Measurements from ENCODE around the gene KIF2A. TPM values are rescaled to one million over a fixed set of nuclear protein-coding genes. Genes with fewer than 3 reads are reported as not detected.

Gene KIF2A
- total RNA-seq, 1 experiment from 2014 or later, result 86.1 TPM

DNA sequence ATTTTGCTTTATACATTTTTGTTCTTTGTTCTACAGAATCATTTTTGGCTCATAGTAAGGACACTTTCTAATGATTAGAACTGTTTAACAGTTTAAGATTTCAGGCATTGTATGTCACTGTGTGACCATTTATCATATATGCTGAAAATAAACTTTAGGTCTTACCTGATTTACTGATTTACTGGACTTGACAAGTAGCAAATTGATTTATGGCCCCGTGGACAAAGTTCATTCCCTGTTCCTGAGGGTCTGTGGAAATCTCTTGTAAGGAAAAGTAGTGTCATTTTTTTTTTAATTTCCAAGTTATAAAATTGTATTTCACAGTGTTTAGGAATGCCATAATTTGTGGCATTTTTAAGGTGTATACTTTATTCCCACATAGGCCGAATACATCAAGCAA, 40.7 kb downstream of the KIF2A start:
- Histone ChIP-seq H3K4ac (ENCODE audit: low read depth, low read length) (no peak overlapping the region), H3K9ac (ENCODE audit: extremely low read depth, insufficient read length, low read length) (no peak overlapping the region), H4K8ac (replicated peaks; ENCODE audit: insufficient read length, low read depth, low read length) (no peak overlapping the region), H2BK5ac (ENCODE audit: insufficient read length, low read length) (no peak overlapping the region), H3T11ph (ENCODE audit: low read length) (no peak overlapping the region), H3K23me2 (ENCODE audit: insufficient read length, low read depth, low read length, poor library complexity, severe bottlenecking) (no peaks in the 10 kb centered on the region), H2AFZ (ENCODE audit: low read length) (no peak overlapping the region), H3K4me2 (ENCODE audit: insufficient read depth, insufficient read length, low read length) (no peak overlapping the region), H3K14ac (ENCODE audit: insufficient read depth, low read length) (no peak overlapping the region), H3K23ac (ENCODE audit: insufficient read length, low read depth, low read length) (no peak overlapping the region), H3K27me3 (ENCODE audit: insufficient read depth, low read length) (no peaks in the 10 kb centered on the region), H2BK12ac (ENCODE audit: insufficient read length, low read depth, low read length) (no peak overlapping the region), H3K79me1 (ENCODE audit: insufficient read depth, low read depth, low read length, poor library complexity, severe bottlenecking) (peaks cover 5% of the 10 kb centered on the region), H4K5ac (ENCODE audit: insufficient read length, low read depth, low read length) (no peak overlapping the region), H2BK20ac (ENCODE audit: low read depth, low read length, poor library complexity, severe bottlenecking) (no peak overlapping the region), H4K91ac (ENCODE audit: insufficient read length, low read depth, low read length) (no peak overlapping the region), H2BK15ac (ENCODE audit: low read depth, low read length) (no peak overlapping the region), H3K27ac (ENCODE audit: insufficient read length, low read depth, low read length) (no peak overlapping the region), H3K18ac (ENCODE audit: insufficient read length, low read depth, low read length) (no peak overlapping the region), H3K79me2 (ENCODE audit: insufficient read depth, low read length) (peaks cover 5% of the 10 kb centered on the region; the same call in 1 of the 2 replicates), H3K56ac (ENCODE audit: insufficient read length, low read depth, low read length) (no peak overlapping the region), H4K20me1 (ENCODE audit: control insufficient read depth, insufficient read depth, insufficient read length) (no peaks in the 10 kb centered on the region), H3K4me1 (ENCODE audit: insufficient read depth, low read length) (no peaks in the 10 kb centered on the region), H2BK120ac (ENCODE audit: low read depth, low read length, poor library complexity, severe bottlenecking) (no peak overlapping the region), H3K9me3 (ENCODE audit: control insufficient read depth, low read depth, low read length) (no peaks in the 10 kb centered on the region), H2AK5ac (ENCODE audit: insufficient read length, low read length) (no peak overlapping the region)
- no peaks in the 10 kb centered on the region for H3K9me3 Mint-ChIP-seq
- no peak for DNase-seq
- peaks cover 7 to 42% (median 37%) of the 10 kb centered on the region in 3 experiments; a peak in 6 of 7 replicates for H3K36me3 Mint-ChIP-seq (ENCODE audit: insufficient read depth in 1 of 3, low read depth in 3 of 3)
- no CpG with 5 or more reads among the region's 2 CpGs for WGBS (ENCODE audit: extremely low coverage, insufficient read length, low lambda C conversion rate)
- H3K27ac Mint-ChIP-seq, result no peak overlapping the region
- TF ChIP-seq, protein P1, sequence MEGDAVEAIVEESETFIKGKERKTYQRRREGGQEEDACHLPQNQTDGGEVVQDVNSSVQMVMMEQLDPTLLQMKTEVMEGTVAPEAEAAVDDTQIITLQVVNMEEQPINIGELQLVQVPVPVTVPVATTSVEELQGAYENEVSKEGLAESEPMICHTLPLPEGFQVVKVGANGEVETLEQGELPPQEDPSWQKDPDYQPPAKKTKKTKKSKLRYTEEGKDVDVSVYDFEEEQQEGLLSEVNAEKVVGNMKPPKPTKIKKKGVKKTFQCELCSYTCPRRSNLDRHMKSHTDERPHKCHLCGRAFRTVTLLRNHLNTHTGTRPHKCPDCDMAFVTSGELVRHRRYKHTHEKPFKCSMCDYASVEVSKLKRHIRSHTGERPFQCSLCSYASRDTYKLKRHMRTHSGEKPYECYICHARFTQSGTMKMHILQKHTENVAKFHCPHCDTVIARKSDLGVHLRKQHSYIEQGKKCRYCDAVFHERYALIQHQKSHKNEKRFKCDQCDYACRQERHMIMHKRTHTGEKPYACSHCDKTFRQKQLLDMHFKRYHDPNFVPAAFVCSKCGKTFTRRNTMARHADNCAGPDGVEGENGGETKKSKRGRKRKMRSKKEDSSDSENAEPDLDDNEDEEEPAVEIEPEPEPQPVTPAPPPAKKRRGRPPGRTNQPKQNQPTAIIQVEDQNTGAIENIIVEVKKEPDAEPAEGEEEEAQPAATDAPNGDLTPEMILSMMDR (conservative IDR thresholded peaks at IDR 0.05), result no peak
- H3K4me1 Mint-ChIP-seq, result peaks cover 0 to 3% of the 10 kb centered on the region in 2 experiments; a peak in 1 of 4 replicates
- no peak overlapping the region for H3K4me3 Mint-ChIP-seq
- no peaks in the 10 kb centered on the region for H3K27me3 Mint-ChIP-seq (ENCODE audit: low read depth)

Data from H9 (cell line).